IMR-90 (cell line): Measurements from ENCODE around the gene ADCYAP1R1. TPM values are rescaled to one million over a fixed set of nuclear protein-coding genes. Genes with fewer than 3 reads are reported as not detected.

Experiments used
- ATAC-seq: fragments of 200-7000 bp; cut with Tn5 transposase; 2 replicates; pipeline ENCODE4 v1.9.1; 2020; ENCODE audit warnings: low read depth, mild to moderate bottlenecking, moderate library complexity
- BruUV-seq: library from RNA; stranded (reverse); fragments of 400-500 nt; replicated peaks from 2 replicates; lab custom pipeline; 2021; lab: Mats Ljungman, UMichigan
- CTCF ChIA-PET: fragments of 300-600 bp; formaldehyde crosslinking; extraction: SDS; loops from one replicate; lab custom pipeline; 2021; ENCODE audit warnings: antibody characterized with exemption; lab: Yijun Ruan, JAX
- POLR2A ChIA-PET: fragments of 300-600 bp; sonication (Branson Sonifier 250); formaldehyde crosslinking; loops from one replicate; lab custom pipeline; 2022; ENCODE audit warnings: antibody characterized with exemption; ENCODE audit not compliant: unreplicated experiment; lab: Charles Lee
- DNase-seq: peaks from one replicate; pipeline ENCODE4 v3.0.0; 2013
- H2AFZ ChIP-seq: replicated peaks from 2 replicates; pipeline ENCODE3; 2013; ENCODE audit warnings: low read length, mild to moderate bottlenecking; ENCODE audit not compliant: poor library complexity
- H2AK5ac ChIP-seq: 2 replicates; pipeline ENCODE4 v1.6.1; 2013; ENCODE audit warnings: low read depth, low read length, inconsistent platforms
- H2AK9ac ChIP-seq: replicated peaks from 2 replicates; pipeline ENCODE3; 2013; ENCODE audit warnings: mild to moderate bottlenecking, low read depth, low read length, moderate library complexity; ENCODE audit not compliant: poor library complexity
- H2BK120ac ChIP-seq: 2 replicates; pipeline ENCODE4 v1.6.1; 2013; ENCODE audit warnings: low read depth, low read length, inconsistent platforms
- H2BK15ac ChIP-seq: 3 replicates; pipeline ENCODE4 v1.6.1; 2013; ENCODE audit warnings: low read depth, low read length, inconsistent platforms
- H2BK20ac ChIP-seq: 2 replicates; pipeline ENCODE4 v1.6.1; 2013; ENCODE audit warnings: low read depth, mild to moderate bottlenecking, inconsistent platforms, low read length, moderate library complexity
- H2BK5ac ChIP-seq: 2 replicates; pipeline ENCODE4 v1.6.1; 2013; ENCODE audit warnings: mild to moderate bottlenecking, low read depth, low read length, inconsistent platforms; ENCODE audit not compliant: poor library complexity, severe bottlenecking
- H3K14ac ChIP-seq: replicated peaks from 2 replicates; pipeline ENCODE4 v1.6.1; 2013; ENCODE audit warnings: low read depth, low read length, inconsistent platforms
- H3K18ac ChIP-seq: 2 replicates; pipeline ENCODE4 v1.6.1; 2013; ENCODE audit warnings: low read depth, low read length, control low read depth
- H3K23ac ChIP-seq: 2 replicates; pipeline ENCODE4 v1.6.1; 2013; ENCODE audit warnings: low read depth, low read length, inconsistent platforms
- H3K27ac ChIP-seq: 2 replicates; pipeline ENCODE4 v1.5.1; 2013; ENCODE audit warnings: mild to moderate bottlenecking, control low read depth, low read length; ENCODE audit not compliant: insufficient read depth
- H3K27me3 ChIP-seq: 2 replicates; pipeline ENCODE4 v1.6.1; 2013; ENCODE audit warnings: low read length; ENCODE audit not compliant: control insufficient read depth, insufficient read depth
- H3K36me3 ChIP-seq: 2 replicates; pipeline ENCODE4 v1.6.1; 2013; ENCODE audit warnings: low read length, mixed read lengths; ENCODE audit not compliant: control insufficient read depth, insufficient read depth
- H3K4ac ChIP-seq: 2 replicates; pipeline ENCODE4 v1.6.1; 2013; ENCODE audit warnings: low read depth, low read length, inconsistent platforms
- H3K4me1 ChIP-seq: 2 replicates; pipeline ENCODE4 v1.6.1; 2013; ENCODE audit warnings: low read length, mixed read lengths; ENCODE audit not compliant: control insufficient read depth, insufficient read depth
- H3K4me2 ChIP-seq: 2 replicates; pipeline ENCODE4 v1.6.1; 2013; ENCODE audit warnings: low read depth, mild to moderate bottlenecking, control low read depth, low read length, moderate library complexity
- H3K4me3 ChIP-seq: 2 replicates; pipeline ENCODE4 v1.5.1; 2013; ENCODE audit warnings: low read depth, mild to moderate bottlenecking, control low read depth, low read length, moderate library complexity; ENCODE audit not compliant: insufficient read depth
- H3K56ac ChIP-seq: 2 replicates; pipeline ENCODE4 v1.6.1; 2013; ENCODE audit warnings: low read length, inconsistent platforms; ENCODE audit not compliant: insufficient read depth; ENCODE audit errors: extremely low read depth
- H3K79me1 ChIP-seq, 2 experiments: 2 replicates each; pipeline ENCODE4 v1.6.1; 2013; ENCODE audit warnings: low read length in 2 of 2, inconsistent platforms in 1 of 2, low read depth in 1 of 2
- H3K9ac ChIP-seq: 2 replicates; pipeline ENCODE4 v1.6.1; 2013; ENCODE audit warnings: low read depth, low read length, control low read depth
- H3K9me1 ChIP-seq: 2 replicates; pipeline ENCODE4 v1.6.1; 2013; ENCODE audit warnings: low read length, inconsistent platforms; ENCODE audit not compliant: insufficient read depth
- H3K9me3 ChIP-seq: 2 replicates; pipeline ENCODE4 v1.6.1; 2013; ENCODE audit warnings: low read length; ENCODE audit not compliant: control insufficient read depth, insufficient read depth
- H4K20me1 ChIP-seq: 2 replicates; pipeline ENCODE4 v1.6.1; 2013; ENCODE audit warnings: low read length, inconsistent platforms; ENCODE audit not compliant: insufficient read depth
- H4K5ac ChIP-seq: 2 replicates; pipeline ENCODE4 v1.6.1; 2013; ENCODE audit warnings: mild to moderate bottlenecking, low read depth, low read length, control low read depth
- H4K8ac ChIP-seq, 2 experiments: 2 replicates each; pipeline ENCODE4 v1.6.1; 2013; ENCODE audit warnings: low read depth in 2 of 2, low read length in 2 of 2, control low read depth in 1 of 2, inconsistent platforms in 1 of 2
- H4K91ac ChIP-seq: 2 replicates; pipeline ENCODE4 v1.6.1; 2013; ENCODE audit warnings: low read depth, low read length, inconsistent platforms; ENCODE audit not compliant: insufficient read depth
- BHLHE40 ChIP-seq: fragments of 150-350 bp; IDR thresholded peaks from 2 replicates; pipeline ENCODE4 v1.6.1; 2016; ENCODE audit warnings: mild to moderate bottlenecking, low read depth, low read length
- CHD1 ChIP-seq: IDR thresholded peaks from 2 replicates; pipeline ENCODE4 v1.6.1; 2012; ENCODE audit warnings: low read depth, low read length, improper control_type of control experiment
- ELK1 ChIP-seq: fragments of 150-350 bp; IDR thresholded peaks from 2 replicates; pipeline ENCODE4 v1.6.1; 2016; ENCODE audit warnings: low read depth, mild to moderate bottlenecking, low read length, moderate library complexity, borderline replicate concordance
- RFX5 ChIP-seq: IDR thresholded peaks from 2 replicates; pipeline ENCODE4 v1.8.0; 2012; ENCODE audit warnings: low read depth, mild to moderate bottlenecking, low read length, moderate library complexity
- USF2 ChIP-seq: fragments of 150-350 bp; IDR thresholded peaks from 2 replicates; pipeline ENCODE4 v1.6.1; 2017; ENCODE audit warnings: mild to moderate bottlenecking, antibody characterized with exemption, low read length, low read depth
- WGBS, 2 experiments: methylation state at CpG; one replicate each; pipeline versions ENCODE4 v1.1.5 to v1.1.7; 2013; ENCODE audit warnings: missing lambda C conversion rate in 2 of 2; ENCODE audit not compliant: insufficient read length in 1 of 2; ENCODE audit errors: extremely low coverage in 2 of 2; 5-methylcytosine and 5-hydroxymethylcytosine counted together
- dilution Hi-C: fragments of 300-500 bp; cut with HindIII; formaldehyde crosslinking; loops from one replicate; pipeline ENCODE4 v1.14.3; 2018; ENCODE audit warnings: low sequenced_read_pairs; ENCODE audit not compliant: unreplicated experiment
- in situ Hi-C: fragments of 300-500 bp; cut with MboI; formaldehyde crosslinking; loops from 3 replicates; pipeline ENCODE4 v1.14.3; 2019; ENCODE audit warnings: low sequenced_read_pairs, inconsistent platforms, mixed read lengths
- intact Hi-C: fragments of 100-400 bp; cut with micrococcal nuclease; formaldehyde crosslinking; loops from 2 replicates; pipeline ENCODE4 v1.10.0; 2022
- polyA plus RNA-seq, 3 experiments: library from polyadenylated mRNA; depleted of rRNA; stranded (reverse); fragments of >200 nt; gene quantifications; 2 replicates each; pipeline ENCODE4 v1.2.3, GENCODE V29; 2012; ENCODE audit warnings: low replicate concordance in 1 of 3
- total RNA-seq: library from RNA; depleted of rRNA; stranded (reverse); fragments of >200 nt; gene quantifications from 2 replicates; pipeline ENCODE4 v1.2.3, GENCODE V29; 2012

ADCYAP1R1 gene
- total and polyA plus RNA-seq, 2 of the 4 experiments (the other 2 are of a cell fraction): not detected

GRCh38 chr7:31093282-31093681 lies 41.2 kb downstream of the ADCYAP1R1 start:
- Histone ChIP-seq H3K9me3 (no peaks in the 10 kb centered on the region), H2BK15ac (no peak overlapping the region), H3K56ac (no peak overlapping the region), H2AFZ (no peak overlapping the region), H4K20me1 (no peaks in the 10 kb centered on the region), H3K18ac (no peak overlapping the region), H3K4ac (no peak overlapping the region), H3K14ac (no peak overlapping the region), H2BK20ac (no peak overlapping the region), H3K79me1 (no peaks in the 10 kb centered on the region), H2BK120ac (no peak overlapping the region), H3K4me2 (no peak overlapping the region), H2BK5ac (no peak overlapping the region), H3K4me1 (no peaks in the 10 kb centered on the region), H3K36me3 (no peaks in the 10 kb centered on the region), H3K9ac (no peak overlapping the region), H3K27me3 (no peaks in the 10 kb centered on the region; the same call in 1 of the 2 replicates), H3K27ac (no peak overlapping the region), H3K9me1 (no peaks in the 10 kb centered on the region), H4K8ac (no peak overlapping the region), H2AK9ac (no peak overlapping the region), H4K91ac (no peak overlapping the region), H3K23ac (no peak overlapping the region), H3K4me3 (no peak overlapping the region), H2AK5ac (no peak overlapping the region), H4K5ac (no peak overlapping the region)
- BruUV-seq: no TSS peak
- in situ Hi-C loops: no loop called here
- ChIA-PET POLR2A (no interaction called here), CTCF (no interaction called here)
- DNase-seq (no peak), ATAC-seq (no peak)
- WGBS, 2 experiments: no CpG with 5 or more reads among the region's 3 CpGs
- dilution Hi-C loops: no loop called here
- intact Hi-C loops: no loop called here
- TF ChIP-seq ELK1: no peak
- no peak for TF ChIP-seq RFX5
- TF ChIP-seq USF2: no peak
- TF ChIP-seq BHLHE40: no peak
- TF ChIP-seq CHD1: no peak
